Measurements from ENCODE around the gene SPATA46.

Gene SPATA46

DNA sequence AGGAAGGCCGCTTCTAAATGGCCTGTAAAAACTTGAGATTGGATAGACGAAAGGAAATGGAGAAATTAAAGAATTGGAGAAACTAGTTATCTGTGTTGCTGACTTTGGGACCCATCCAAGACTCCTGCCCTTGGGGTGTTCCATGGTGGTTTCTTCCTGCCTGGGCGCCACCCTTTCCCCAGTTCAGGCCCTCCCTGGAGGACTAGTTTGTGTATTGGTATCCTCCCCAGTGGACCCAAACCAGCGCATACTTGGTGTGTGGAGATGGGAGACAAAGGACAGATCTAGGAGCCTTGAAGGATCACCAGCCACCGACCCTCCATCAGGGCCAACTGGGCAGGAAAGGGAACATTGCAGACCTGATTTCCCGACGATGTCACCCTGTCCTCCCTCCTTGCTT, 7.1 kb downstream of the SPATA46 start:
- TF ChIP-seq, protein P1, sequence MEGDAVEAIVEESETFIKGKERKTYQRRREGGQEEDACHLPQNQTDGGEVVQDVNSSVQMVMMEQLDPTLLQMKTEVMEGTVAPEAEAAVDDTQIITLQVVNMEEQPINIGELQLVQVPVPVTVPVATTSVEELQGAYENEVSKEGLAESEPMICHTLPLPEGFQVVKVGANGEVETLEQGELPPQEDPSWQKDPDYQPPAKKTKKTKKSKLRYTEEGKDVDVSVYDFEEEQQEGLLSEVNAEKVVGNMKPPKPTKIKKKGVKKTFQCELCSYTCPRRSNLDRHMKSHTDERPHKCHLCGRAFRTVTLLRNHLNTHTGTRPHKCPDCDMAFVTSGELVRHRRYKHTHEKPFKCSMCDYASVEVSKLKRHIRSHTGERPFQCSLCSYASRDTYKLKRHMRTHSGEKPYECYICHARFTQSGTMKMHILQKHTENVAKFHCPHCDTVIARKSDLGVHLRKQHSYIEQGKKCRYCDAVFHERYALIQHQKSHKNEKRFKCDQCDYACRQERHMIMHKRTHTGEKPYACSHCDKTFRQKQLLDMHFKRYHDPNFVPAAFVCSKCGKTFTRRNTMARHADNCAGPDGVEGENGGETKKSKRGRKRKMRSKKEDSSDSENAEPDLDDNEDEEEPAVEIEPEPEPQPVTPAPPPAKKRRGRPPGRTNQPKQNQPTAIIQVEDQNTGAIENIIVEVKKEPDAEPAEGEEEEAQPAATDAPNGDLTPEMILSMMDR (IDR thresholded peaks at IDR 0.05; ENCODE audit: control insufficient read depth, extremely low read depth, insufficient read depth) = no peak
- H3K4me3 ChIP-seq (ENCODE audit: low read depth, low read length) = no peak overlapping the region
- DNase-seq (ENCODE audit: low read depth) = no peak

DNA sequence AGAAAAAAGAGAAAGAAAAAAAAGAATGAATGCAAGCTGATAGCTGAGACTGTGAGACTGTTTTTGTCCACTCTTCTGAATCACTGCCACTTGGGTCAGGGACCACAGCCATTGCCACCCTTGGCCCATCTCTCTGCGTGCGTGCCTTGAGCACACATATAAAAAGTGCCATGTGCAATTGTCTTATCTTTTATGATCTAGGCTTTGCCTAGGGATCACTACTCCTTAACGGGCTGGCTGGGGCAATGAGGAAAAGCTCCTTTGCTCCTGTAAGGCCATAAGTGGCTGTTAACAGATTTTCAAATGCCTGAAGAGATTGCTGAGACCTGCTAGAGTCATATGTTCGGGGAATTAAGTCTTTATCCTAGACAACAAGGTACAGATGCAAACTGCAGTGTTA, 8.2 kb downstream of the SPATA46 start:
- TF ChIP-seq, protein P1 (IDR thresholded peaks at IDR 0.05; ENCODE audit: control insufficient read depth, extremely low read depth, insufficient read depth) = no peak
- DNase-seq (ENCODE audit: low read depth) = no peak
- no peak overlapping the region for H3K4me3 ChIP-seq (ENCODE audit: low read depth, low read length)

- no peak overlapping the region for H3K4me3 ChIP-seq (ENCODE audit: low read depth, low read length)
These were observed 8.9 kb downstream of the SPATA46 start for GRCh38 chr1:162367772-162368171.

GRCh38 chr1:162367073-162367472, 9.6 kb downstream of the SPATA46 start:
- DNase-seq (ENCODE audit: low read depth) = no peak
- TF ChIP-seq, protein P1 (IDR thresholded peaks at IDR 0.05; ENCODE audit: control insufficient read depth, extremely low read depth, insufficient read depth) = no peak
- no peak overlapping the region for H3K4me3 ChIP-seq (ENCODE audit: low read depth, low read length)

More at GRCh38 chr1:162367772-162368171, 8.9 kb downstream of the SPATA46 start:
- TF ChIP-seq, protein P1 (IDR thresholded peaks at IDR 0.05; ENCODE audit: control insufficient read depth, extremely low read depth, insufficient read depth) = no peak
- DNase-seq (ENCODE audit: low read depth) = no peak

DNA sequence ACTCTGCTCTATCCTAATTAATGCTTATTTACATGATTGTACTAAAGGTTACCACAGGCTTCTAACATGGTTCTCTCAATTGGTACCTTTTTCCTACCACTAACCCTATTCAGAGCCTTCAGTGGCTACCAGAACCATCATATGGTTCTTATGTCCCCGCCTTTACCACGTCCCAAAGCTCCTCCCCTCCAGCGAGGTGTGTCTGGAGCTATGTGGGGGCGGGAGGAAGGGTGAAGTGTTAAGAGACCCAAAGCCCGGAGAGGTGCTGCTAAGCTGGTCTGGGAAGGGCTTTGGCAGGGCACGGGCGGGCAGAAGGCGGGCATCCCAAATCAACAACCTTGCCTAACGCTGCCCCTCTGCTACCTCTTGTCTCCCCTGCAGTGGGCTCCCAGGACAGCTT, 10.0 kb downstream of the SPATA46 start:
- DNase-seq (ENCODE audit: low read depth) = no peak
- H3K4me3 ChIP-seq (ENCODE audit: low read depth, low read length) = no peak overlapping the region
- TF ChIP-seq, protein P1 (IDR thresholded peaks at IDR 0.05; ENCODE audit: control insufficient read depth, extremely low read depth, insufficient read depth) = no peak

GRCh38 chr1:162366149-162366548, 10.5 kb downstream of the SPATA46 start:
- DNase-seq (ENCODE audit: low read depth) = no peak
- TF ChIP-seq, protein P1 (IDR thresholded peaks at IDR 0.05; ENCODE audit: control insufficient read depth, extremely low read depth, insufficient read depth) = no peak
- no peak overlapping the region for H3K4me3 ChIP-seq (ENCODE audit: low read depth, low read length)

DNA sequence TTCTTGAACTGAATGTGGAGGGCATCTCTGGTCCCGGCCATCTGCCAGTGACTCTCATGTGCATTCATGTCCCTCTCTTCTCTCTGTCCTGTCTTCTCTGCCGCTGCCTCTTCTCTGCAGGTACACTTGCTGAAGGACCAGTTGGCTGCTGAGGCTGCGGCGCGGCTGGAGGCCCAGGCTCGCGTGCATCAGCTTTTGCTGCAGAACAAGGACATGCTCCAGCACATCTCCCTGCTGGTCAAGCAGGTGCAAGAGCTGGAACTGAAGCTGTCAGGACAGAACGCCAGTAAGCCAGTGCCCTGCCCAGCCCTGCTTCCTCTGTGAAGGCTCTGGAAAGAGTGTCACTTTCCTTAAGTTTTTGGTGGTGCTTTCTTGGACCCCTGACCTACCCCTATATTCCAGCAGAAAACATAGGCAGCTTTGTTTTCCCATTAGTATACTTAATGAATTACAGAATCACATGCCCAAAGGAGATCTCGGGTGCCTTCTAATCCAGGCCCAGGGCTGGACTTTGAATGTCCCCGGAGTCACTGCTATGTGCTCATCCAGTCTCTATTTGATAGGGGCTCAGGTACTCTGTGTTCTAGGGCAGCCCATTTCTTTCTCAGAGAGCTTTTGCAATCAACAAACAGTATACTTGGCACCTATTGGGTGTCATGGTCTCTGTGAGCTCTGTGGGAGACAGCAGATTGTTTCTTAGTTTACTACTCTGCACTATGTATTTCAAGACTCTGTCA, 11.2 kb downstream of the SPATA46 start:
- no peak for DNase-seq (ENCODE audit: low read depth)
- TF ChIP-seq, protein P1 (IDR thresholded peaks at IDR 0.05; ENCODE audit: control insufficient read depth, extremely low read depth, insufficient read depth) = no peak
- no peak overlapping the region for H3K4me3 ChIP-seq (ENCODE audit: low read depth, low read length)

All from LNCaP clone FGC (cell line).